ENCODE data around the gene CDH4. TPM values are rescaled to one million over a fixed set of nuclear protein-coding genes. Genes with fewer than 3 reads are reported as not detected.

Gene CDH4
- total RNA-seq, 1 donor from 2014 or later = 3.2 TPM

DNA sequence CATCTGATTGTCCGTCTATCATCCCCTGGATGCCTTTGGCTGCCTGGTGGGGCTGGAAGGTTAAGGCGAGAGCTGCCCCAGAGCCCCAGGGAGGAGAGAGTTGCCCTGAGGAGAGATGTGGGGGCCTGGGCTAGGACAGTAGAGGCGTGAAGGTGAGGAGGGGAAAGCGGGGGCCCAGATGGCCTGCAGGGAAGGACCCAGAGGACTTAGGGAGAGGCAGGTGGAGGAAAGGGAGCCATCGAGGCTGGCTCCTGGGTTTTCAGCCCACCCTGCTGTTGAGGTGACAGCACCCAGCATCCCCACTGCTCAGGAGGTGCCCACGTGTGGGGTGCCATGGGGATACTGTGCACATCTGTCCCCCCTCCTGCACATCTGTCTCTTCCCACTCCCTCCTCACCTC, 539.9 kb downstream of the CDH4 start:
- Histone ChIP-seq H3K9ac (ENCODE audit: low read length) (no peak overlapping the region), H3K4me1 (ENCODE audit: insufficient read depth, low read length) (no peaks in the 10 kb centered on the region), H3K36me3 (ENCODE audit: insufficient read depth, low read length) (no peaks in the 10 kb centered on the region), H3K9me3 (ENCODE audit: insufficient read depth, low read depth, low read length) (no peaks in the 10 kb centered on the region), H3K27me3 (ENCODE audit: insufficient read depth, low read length) (no peaks in the 10 kb centered on the region), H3K4me3 (ENCODE audit: insufficient read depth, low read depth, low read length) (no peak overlapping the region), H3K4me2 (ENCODE audit: low read length) (no peak overlapping the region), H2AFZ (ENCODE audit: low read depth, low read length) (no peak overlapping the region), H3K27ac (ENCODE audit: low read depth, low read length) (no peak overlapping the region), H3K79me2 (ENCODE audit: insufficient read depth, low read length) (no peaks in the 10 kb centered on the region), H4K20me1 (ENCODE audit: insufficient read depth, low read length) (no peaks in the 10 kb centered on the region)
- FAIRE-seq (no peak), DNase-seq (ENCODE audit: low read depth) (no peak)
- peaks cover 2% of the 10 kb centered on the region for H3K9me3 Mint-ChIP-seq (ENCODE audit: unreplicated experiment)
- H3K36me3 Mint-ChIP-seq (ENCODE audit: low read depth, unreplicated experiment) = no peaks in the 10 kb centered on the region
- no peak overlapping the region for H3K27ac Mint-ChIP-seq (ENCODE audit: unreplicated experiment)
- no peak for TF ChIP-seq EZH2 (IDR thresholded peaks at IDR 0.05; ENCODE audit: insufficient read depth, low read length)
- TF ChIP-seq, protein P1, sequence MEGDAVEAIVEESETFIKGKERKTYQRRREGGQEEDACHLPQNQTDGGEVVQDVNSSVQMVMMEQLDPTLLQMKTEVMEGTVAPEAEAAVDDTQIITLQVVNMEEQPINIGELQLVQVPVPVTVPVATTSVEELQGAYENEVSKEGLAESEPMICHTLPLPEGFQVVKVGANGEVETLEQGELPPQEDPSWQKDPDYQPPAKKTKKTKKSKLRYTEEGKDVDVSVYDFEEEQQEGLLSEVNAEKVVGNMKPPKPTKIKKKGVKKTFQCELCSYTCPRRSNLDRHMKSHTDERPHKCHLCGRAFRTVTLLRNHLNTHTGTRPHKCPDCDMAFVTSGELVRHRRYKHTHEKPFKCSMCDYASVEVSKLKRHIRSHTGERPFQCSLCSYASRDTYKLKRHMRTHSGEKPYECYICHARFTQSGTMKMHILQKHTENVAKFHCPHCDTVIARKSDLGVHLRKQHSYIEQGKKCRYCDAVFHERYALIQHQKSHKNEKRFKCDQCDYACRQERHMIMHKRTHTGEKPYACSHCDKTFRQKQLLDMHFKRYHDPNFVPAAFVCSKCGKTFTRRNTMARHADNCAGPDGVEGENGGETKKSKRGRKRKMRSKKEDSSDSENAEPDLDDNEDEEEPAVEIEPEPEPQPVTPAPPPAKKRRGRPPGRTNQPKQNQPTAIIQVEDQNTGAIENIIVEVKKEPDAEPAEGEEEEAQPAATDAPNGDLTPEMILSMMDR (IDR thresholded peaks at IDR 0.05; ENCODE audit: insufficient read depth, low read depth, low read length) = no peak
- peaks cover 39% of the 10 kb centered on the region for H3K27me3 Mint-ChIP-seq (ENCODE audit: low read depth, unreplicated experiment)
- no peak overlapping the region for H3K4me3 Mint-ChIP-seq (ENCODE audit: unreplicated experiment)
- H3K4me1 Mint-ChIP-seq (ENCODE audit: low read depth, unreplicated experiment) = no peaks in the 10 kb centered on the region

- no peaks in the 10 kb centered on the region for H3K9me3 Mint-ChIP-seq (ENCODE audit: unreplicated experiment)
- Histone ChIP-seq H3K36me3 (ENCODE audit: insufficient read depth, low read length) (no peaks in the 10 kb centered on the region), H3K9ac (ENCODE audit: low read length) (no peak overlapping the region), H3K4me3 (ENCODE audit: insufficient read depth, low read depth, low read length) (no peak overlapping the region), H2AFZ (ENCODE audit: low read depth, low read length) (no peak overlapping the region), H3K27ac (ENCODE audit: low read depth, low read length) (no peak overlapping the region), H4K20me1 (ENCODE audit: insufficient read depth, low read length) (no peaks in the 10 kb centered on the region), H3K4me2 (ENCODE audit: low read length) (no peak overlapping the region), H3K27me3 (ENCODE audit: insufficient read depth, low read length) (no peaks in the 10 kb centered on the region), H3K4me1 (ENCODE audit: insufficient read depth, low read length) (no peaks in the 10 kb centered on the region), H3K9me3 (ENCODE audit: insufficient read depth, low read depth, low read length) (no peaks in the 10 kb centered on the region), H3K79me2 (ENCODE audit: insufficient read depth, low read length) (no peaks in the 10 kb centered on the region)
- FAIRE-seq = no peak
- H3K4me1 Mint-ChIP-seq (ENCODE audit: low read depth, unreplicated experiment) = no peaks in the 10 kb centered on the region
- no peak for TF ChIP-seq EZH2 (IDR thresholded peaks at IDR 0.05; ENCODE audit: insufficient read depth, low read length)
- no peak overlapping the region for H3K27ac Mint-ChIP-seq (ENCODE audit: unreplicated experiment)
- no peaks in the 10 kb centered on the region for H3K36me3 Mint-ChIP-seq (ENCODE audit: low read depth, unreplicated experiment)
- H3K4me3 Mint-ChIP-seq (ENCODE audit: unreplicated experiment) = no peak overlapping the region
- no peak for DNase-seq (ENCODE audit: low read depth)
- peaks cover 29% of the 10 kb centered on the region for H3K27me3 Mint-ChIP-seq (ENCODE audit: low read depth, unreplicated experiment)
Observed at GRCh38 chr20:61795669-61796630, 543.9 kb downstream of the CDH4 start.

DNA sequence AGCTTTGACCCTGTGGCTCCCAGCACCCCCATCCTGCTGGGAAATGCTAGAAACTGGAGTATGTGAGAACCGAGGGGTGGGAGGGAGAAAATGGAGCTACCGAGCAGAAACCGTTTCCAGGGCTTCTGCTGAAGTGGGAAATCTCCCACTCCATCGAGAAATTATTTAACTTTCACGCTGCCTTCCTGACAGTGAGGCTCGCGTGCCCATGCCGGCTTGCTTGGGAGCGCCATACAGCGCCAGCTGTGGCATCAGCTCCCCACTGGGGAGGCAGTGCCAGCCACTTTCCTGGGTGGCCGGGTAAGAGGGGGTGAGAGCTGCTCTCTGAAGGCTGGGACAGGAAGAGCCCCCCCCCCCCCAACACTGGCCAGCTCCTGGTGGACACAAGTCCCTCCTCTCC, 544.7 kb downstream of the CDH4 start:
- H3K9me3 ChIP-seq (ENCODE audit: insufficient read depth, low read depth, low read length) = no peaks in the 10 kb centered on the region
- no peak overlapping the region for H3K4me3 ChIP-seq (ENCODE audit: insufficient read depth, low read depth, low read length)
- no peak overlapping the region for H2AFZ ChIP-seq (ENCODE audit: low read depth, low read length)
- Mint-ChIP-seq H3K4me1 (ENCODE audit: low read depth, unreplicated experiment) (no peaks in the 10 kb centered on the region), H3K27ac (ENCODE audit: unreplicated experiment) (no peak overlapping the region), H3K27me3 (ENCODE audit: low read depth, unreplicated experiment) (peaks cover 27% of the 10 kb centered on the region), H3K4me3 (ENCODE audit: unreplicated experiment) (no peak overlapping the region), H3K36me3 (ENCODE audit: low read depth, unreplicated experiment) (no peaks in the 10 kb centered on the region), H3K9me3 (ENCODE audit: unreplicated experiment) (no peaks in the 10 kb centered on the region)
- H3K79me2 ChIP-seq (ENCODE audit: insufficient read depth, low read length) = no peaks in the 10 kb centered on the region
- H3K36me3 ChIP-seq (ENCODE audit: insufficient read depth, low read length) = no peaks in the 10 kb centered on the region
- H3K9ac ChIP-seq (ENCODE audit: low read length) = no peak overlapping the region
- DNase-seq (ENCODE audit: low read depth) = no peak
- no peaks in the 10 kb centered on the region for H3K4me1 ChIP-seq (ENCODE audit: insufficient read depth, low read length)
- FAIRE-seq = no peak
- H3K27me3 ChIP-seq (ENCODE audit: insufficient read depth, low read length) = no peaks in the 10 kb centered on the region
- TF ChIP-seq EZH2 (IDR thresholded peaks at IDR 0.05; ENCODE audit: insufficient read depth, low read length) = no peak
- H3K27ac ChIP-seq (ENCODE audit: low read depth, low read length) = no peak overlapping the region
- H3K4me2 ChIP-seq (ENCODE audit: low read length) = no peak overlapping the region
- no peaks in the 10 kb centered on the region for H4K20me1 ChIP-seq (ENCODE audit: insufficient read depth, low read length)

All from astrocyte (in vitro differentiated cells and primary cell).